ENCODE measurements around the gene TAF1B. TPM values are rescaled to one million over a fixed set of nuclear protein-coding genes. Genes with fewer than 3 reads are reported as not detected.

The TAF1B gene
- total RNA-seq, 1 donor from 2014 or later: 28.2 TPM

- Mint-ChIP-seq H3K9me3 (no peaks in the 10 kb centered on the region), H3K4me3 (no peak overlapping the region), H3K4me1 (peaks cover 45% of the 10 kb centered on the region), H3K27ac (no peak overlapping the region), H3K36me3 (peaks cover 8% of the 10 kb centered on the region), H3K27me3 (ENCODE audit: low read depth) (no peaks in the 10 kb centered on the region)
- TF ChIP-seq CTCF (IDR thresholded peaks at IDR 0.05; ENCODE audit: unreplicated experiment): no peak
- no peak for DNase-seq (ENCODE audit: low spot score in 2 of 2, unreplicated experiment in 2 of 2)
Observed at GRCh38 chr2:9966491-9967022, 123.3 kb downstream of the TAF1B start.

GRCh38 chr2:9967053-9967775 is 123.9 kb downstream of the TAF1B start:
- peak overlapping the region; percentile 66 for H3K27ac Mint-ChIP-seq
- peaks cover 50% of the 10 kb centered on the region for H3K4me1 Mint-ChIP-seq
- no peak for DNase-seq (ENCODE audit: low spot score in 2 of 2, unreplicated experiment in 2 of 2)
- no peaks in the 10 kb centered on the region for H3K9me3 Mint-ChIP-seq
- H3K27me3 Mint-ChIP-seq (ENCODE audit: low read depth): no peaks in the 10 kb centered on the region
- no peak overlapping the region for H3K4me3 Mint-ChIP-seq
- peaks cover 8% of the 10 kb centered on the region for H3K36me3 Mint-ChIP-seq
- TF ChIP-seq CTCF (IDR thresholded peaks at IDR 0.05; ENCODE audit: unreplicated experiment): no peak

- H3K27me3 Mint-ChIP-seq (ENCODE audit: low read depth): no peaks in the 10 kb centered on the region
- H3K27ac Mint-ChIP-seq: peak overlapping the region; percentile 81
- peaks cover 63% of the 10 kb centered on the region for H3K4me1 Mint-ChIP-seq
- H3K9me3 Mint-ChIP-seq: no peaks in the 10 kb centered on the region
- TF ChIP-seq CTCF (IDR thresholded peaks at IDR 0.05; ENCODE audit: unreplicated experiment): no peak
- H3K36me3 Mint-ChIP-seq: peaks cover 8% of the 10 kb centered on the region
- no peak overlapping the region for H3K4me3 Mint-ChIP-seq
- DNase-seq (ENCODE audit: low spot score in 2 of 2, unreplicated experiment in 2 of 2): no peak
Observed at GRCh38 chr2:9968553-9969497, 125.6 kb downstream of the TAF1B start.

GRCh38 chr2:9970200-9971044 is 127.1 kb downstream of the TAF1B start:
- no peak for TF ChIP-seq CTCF (IDR thresholded peaks at IDR 0.05; ENCODE audit: unreplicated experiment)
- Mint-ChIP-seq H3K4me3 (no peak overlapping the region), H3K27me3 (ENCODE audit: low read depth) (no peaks in the 10 kb centered on the region), H3K9me3 (no peaks in the 10 kb centered on the region), H3K4me1 (peaks cover 78% of the 10 kb centered on the region), H3K27ac (peak overlapping the region; percentile 4), H3K36me3 (peaks cover 5% of the 10 kb centered on the region)
- DNase-seq (ENCODE audit: low spot score in 2 of 2, unreplicated experiment in 2 of 2): no peak

Measured in mesothelial cell of epicardium (in vitro differentiated cells).